ENCODE results near the gene FTSJ1. TPM values are rescaled to one million over a fixed set of nuclear protein-coding genes. Genes with fewer than 3 reads are reported as not detected.

Gene FTSJ1
- total RNA-seq, 1 donor from 2014 or later: 32.2 TPM

DNA sequence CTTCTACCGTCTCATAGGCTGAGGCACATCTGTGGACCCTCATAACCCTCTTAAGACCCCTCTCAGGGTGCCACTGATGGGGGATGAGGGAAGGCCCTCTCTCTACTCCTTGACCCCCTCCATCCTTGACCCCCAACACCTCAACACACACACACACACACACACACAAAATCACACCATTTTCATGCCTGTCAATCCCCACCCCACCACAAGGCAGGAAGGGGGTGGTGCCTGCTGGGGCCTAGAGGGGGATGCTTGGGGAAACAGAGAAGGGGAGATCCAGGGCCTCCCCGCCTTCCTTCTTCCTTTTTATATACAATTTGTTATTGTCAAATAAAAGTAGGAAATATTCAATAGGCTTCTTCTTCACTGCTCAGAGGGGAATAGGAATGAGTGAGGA lies 44.5 kb downstream of the FTSJ1 start:
- Histone ChIP-seq H3F3A (ENCODE audit: low read depth) (peaks cover 5% of the 10 kb centered on the region), H3K79me2 (ENCODE audit: low read depth) (peaks cover 32% of the 10 kb centered on the region), H4K20me1 (ENCODE audit: low read depth) (no peaks in the 10 kb centered on the region), H2AFZ (replicated peaks) (no peak overlapping the region), H3K4me1 (no peaks in the 10 kb centered on the region), H3K4me2 (no peak overlapping the region), H3K27ac (no peak overlapping the region), H3K27me3 (no peaks in the 10 kb centered on the region), H3K9me3 (ENCODE audit: low read depth) (no peaks in the 10 kb centered on the region), H3K9ac (no peak overlapping the region), H3K36me3 (no peaks in the 10 kb centered on the region), H3K4me3 (no peak overlapping the region)
- peak overlapping the region; percentile 91 for H3K4me3 Mint-ChIP-seq
- H3K36me3 Mint-ChIP-seq: peaks cover 8% of the 10 kb centered on the region
- no peak for DNase-seq (ENCODE audit: low spot score)
- H3K4me1 Mint-ChIP-seq: peaks cover 12% of the 10 kb centered on the region
- peak overlapping the region; percentile 55 for H3K27ac Mint-ChIP-seq
- no peak for TF ChIP-seq EZH2 (IDR thresholded peaks at IDR 0.05)
- TF ChIP-seq, protein P1, sequence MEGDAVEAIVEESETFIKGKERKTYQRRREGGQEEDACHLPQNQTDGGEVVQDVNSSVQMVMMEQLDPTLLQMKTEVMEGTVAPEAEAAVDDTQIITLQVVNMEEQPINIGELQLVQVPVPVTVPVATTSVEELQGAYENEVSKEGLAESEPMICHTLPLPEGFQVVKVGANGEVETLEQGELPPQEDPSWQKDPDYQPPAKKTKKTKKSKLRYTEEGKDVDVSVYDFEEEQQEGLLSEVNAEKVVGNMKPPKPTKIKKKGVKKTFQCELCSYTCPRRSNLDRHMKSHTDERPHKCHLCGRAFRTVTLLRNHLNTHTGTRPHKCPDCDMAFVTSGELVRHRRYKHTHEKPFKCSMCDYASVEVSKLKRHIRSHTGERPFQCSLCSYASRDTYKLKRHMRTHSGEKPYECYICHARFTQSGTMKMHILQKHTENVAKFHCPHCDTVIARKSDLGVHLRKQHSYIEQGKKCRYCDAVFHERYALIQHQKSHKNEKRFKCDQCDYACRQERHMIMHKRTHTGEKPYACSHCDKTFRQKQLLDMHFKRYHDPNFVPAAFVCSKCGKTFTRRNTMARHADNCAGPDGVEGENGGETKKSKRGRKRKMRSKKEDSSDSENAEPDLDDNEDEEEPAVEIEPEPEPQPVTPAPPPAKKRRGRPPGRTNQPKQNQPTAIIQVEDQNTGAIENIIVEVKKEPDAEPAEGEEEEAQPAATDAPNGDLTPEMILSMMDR (IDR thresholded peaks at IDR 0.05): no peak
- no peak for TF ChIP-seq EZH2phosphoT487 (IDR thresholded peaks at IDR 0.05)
- H3K9me3 Mint-ChIP-seq: peaks cover 11% of the 10 kb centered on the region
- H3K27me3 Mint-ChIP-seq (ENCODE audit: insufficient read depth, low read depth): peaks cover 5% of the 10 kb centered on the region

DNA sequence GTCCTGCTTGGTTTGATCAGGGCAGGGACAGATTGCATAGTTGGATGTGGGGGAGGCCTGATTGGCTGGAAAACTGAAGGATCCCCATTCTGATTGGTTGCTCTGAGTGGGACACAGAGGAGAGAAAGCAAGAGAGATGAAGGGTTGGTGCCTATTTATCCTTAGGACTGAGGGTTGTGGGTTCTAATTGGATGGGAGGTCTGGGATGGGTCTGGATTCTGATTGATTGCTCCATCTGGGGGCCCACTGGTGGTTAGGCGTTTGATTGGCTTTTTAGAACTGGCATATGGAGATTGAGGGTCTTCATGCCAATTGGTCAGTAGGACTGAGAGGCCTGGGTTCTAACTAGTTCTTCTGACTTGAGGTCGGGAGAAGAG lies 45.0 kb downstream of the FTSJ1 start:
- Mint-ChIP-seq H3K27ac (peak overlapping the region; percentile 70), H3K36me3 (peaks cover 8% of the 10 kb centered on the region), H3K9me3 (peaks cover 11% of the 10 kb centered on the region), H3K4me3 (peak overlapping the region; percentile 91), H3K4me1 (peaks cover 12% of the 10 kb centered on the region), H3K27me3 (ENCODE audit: insufficient read depth, low read depth) (peaks cover 5% of the 10 kb centered on the region)
- Histone ChIP-seq H3K27ac (no peak overlapping the region), H3F3A (ENCODE audit: low read depth) (peaks cover 5% of the 10 kb centered on the region), H4K20me1 (ENCODE audit: low read depth) (no peaks in the 10 kb centered on the region), H2AFZ (replicated peaks) (no peak overlapping the region), H3K4me1 (no peaks in the 10 kb centered on the region), H3K4me3 (peak overlapping the region; percentile 61), H3K4me2 (peak overlapping the region; percentile 81), H3K36me3 (no peaks in the 10 kb centered on the region), H3K27me3 (no peaks in the 10 kb centered on the region), H3K9me3 (ENCODE audit: low read depth) (no peaks in the 10 kb centered on the region), H3K9ac (no peak overlapping the region), H3K79me2 (ENCODE audit: low read depth) (peaks cover 32% of the 10 kb centered on the region)
- TF ChIP-seq, protein P1 (IDR thresholded peaks at IDR 0.05): no peak
- TF ChIP-seq EZH2phosphoT487 (IDR thresholded peaks at IDR 0.05) (no peak), EZH2 (IDR thresholded peaks at IDR 0.05) (no peak)
- no peak for DNase-seq (ENCODE audit: low spot score)

DNA sequence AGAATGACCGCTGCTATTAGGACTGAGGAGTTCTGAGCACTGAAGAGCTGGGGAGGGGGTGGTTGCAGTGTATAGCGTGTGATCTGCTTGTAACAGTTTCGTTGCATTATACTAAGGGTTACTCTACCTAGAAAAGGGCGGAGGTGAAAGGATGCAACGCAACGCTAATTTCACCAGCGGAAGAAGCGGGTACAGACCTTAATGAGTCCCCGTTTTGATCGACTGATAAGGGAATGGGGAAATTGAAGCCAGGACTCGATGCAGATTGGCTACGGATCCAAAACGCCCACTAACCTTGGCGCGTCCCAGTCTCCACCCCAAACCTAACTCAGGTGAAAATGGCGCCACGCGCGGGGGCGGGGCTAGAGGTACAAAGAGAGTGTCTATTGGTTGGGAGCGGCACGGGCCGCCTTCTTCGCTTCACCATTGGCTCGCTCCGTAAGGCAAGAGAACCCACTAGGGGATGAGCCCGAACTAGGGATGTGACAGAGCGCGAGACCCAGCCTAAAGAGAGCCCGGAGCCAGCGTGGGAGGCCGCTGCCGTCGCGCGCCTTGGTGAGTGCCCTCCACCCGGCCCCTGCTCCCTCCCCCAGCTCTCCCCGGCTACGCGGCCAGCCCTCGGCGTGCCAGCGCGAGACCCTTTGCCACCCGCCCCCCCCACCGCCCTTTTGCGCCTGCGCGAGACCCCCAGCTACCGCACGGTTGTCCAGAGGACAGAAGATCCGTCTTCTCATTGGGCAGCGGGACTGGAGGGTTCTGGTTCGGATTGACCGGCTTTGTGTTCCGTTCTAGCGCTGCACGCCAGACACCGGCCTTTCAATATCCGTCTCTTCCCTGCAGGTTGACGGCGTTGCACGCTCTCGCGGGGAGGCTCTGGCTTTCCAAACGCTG lies 45.6 kb downstream of the FTSJ1 start, which contains the start of gene EBP:
Gene EBP (plus strand): TSS at position 456 of the 891 bp plus-strand sequence. CDS start 1,964 bp downstream, outside the sequence.
- H3K27me3 Mint-ChIP-seq (ENCODE audit: insufficient read depth, low read depth): peaks cover 5% of the 10 kb centered on the region
- H3K9ac ChIP-seq: peak within 1 kb of the TSS; percentile 23
- H3K9me3 ChIP-seq (ENCODE audit: low read depth): no peaks in the 10 kb centered on the region
- no peak within 1 kb of the TSS for H3K27ac ChIP-seq
- no peaks in the 10 kb centered on the region for H3K36me3 ChIP-seq
- no peak for TF ChIP-seq EZH2phosphoT487 (IDR thresholded peaks at IDR 0.05)
- TF ChIP-seq EZH2 (IDR thresholded peaks at IDR 0.05): no peak
- TF ChIP-seq, protein P1 (IDR thresholded peaks at IDR 0.05): no peak
- peaks cover 32% of the 10 kb centered on the region for H3K79me2 ChIP-seq (ENCODE audit: low read depth)
- peaks cover 5% of the 10 kb centered on the region for H3F3A ChIP-seq (ENCODE audit: low read depth)
- DNase-seq (ENCODE audit: low spot score): peak; percentile 90
- peaks cover 8% of the 10 kb centered on the region for H3K9me3 Mint-ChIP-seq
- peak within 1 kb of the TSS; percentile 61 for H3K4me3 ChIP-seq
- H3K4me3 Mint-ChIP-seq: peak within 1 kb of the TSS; percentile 91
- H2AFZ ChIP-seq (replicated peaks): peak within 1 kb of the TSS; percentile 64
- H3K4me1 ChIP-seq: no peaks in the 10 kb centered on the region
- no peaks in the 10 kb centered on the region for H4K20me1 ChIP-seq (ENCODE audit: low read depth)
- H3K4me1 Mint-ChIP-seq: peaks cover 12% of the 10 kb centered on the region
- H3K36me3 Mint-ChIP-seq: peaks cover 10% of the 10 kb centered on the region
- peak within 1 kb of the TSS; percentile 70 for H3K27ac Mint-ChIP-seq
- H3K4me2 ChIP-seq: peak within 1 kb of the TSS; percentile 81
- no peaks in the 10 kb centered on the region for H3K27me3 ChIP-seq

Data from neural progenitor cell (in vitro differentiated cells).